H1 (cell line): ENCODE results near the gene NCAPD2. TPM values are rescaled to one million over a fixed set of nuclear protein-coding genes. Genes with fewer than 3 reads are reported as not detected.

Experiments
- CTCF ChIA-PET: fragments of 300-600 bp; sonication (Branson Sonifier 250); formaldehyde crosslinking; loops from one replicate; lab custom pipeline; 2021; ENCODE audit not compliant: partially characterized antibody; lab: Charles Lee
- POLR2A ChIA-PET: fragments of 300-600 bp; sonication (Branson Sonifier 250); formaldehyde crosslinking; loops from one replicate; lab custom pipeline; 2021; ENCODE audit warnings: inconsistent platforms; ENCODE audit not compliant: partially characterized antibody; lab: Charles Lee
- DNase-seq, 2 experiments: peaks; one replicate each; pipeline versions ENCODE4 v3.0.0 to v3.0.0-alpha.2; 2010 to 2022; ENCODE audit warnings: low spot score in 2 of 2, low read depth in 1 of 2, mixed read lengths in 1 of 2
- FAIRE-seq: peaks from 2 replicates; lab custom pipeline; 2011; peaks lifted over from hg19 to GRCh38; lab: Jason Lieb, UNC
- H2AFZ ChIP-seq: 2 replicates; pipeline ENCODE4 v1.8.1; 2012; ENCODE audit warnings: low read length, inconsistent platforms
- H2AK5ac ChIP-seq: 2 replicates; pipeline ENCODE4 v1.6.1; 2013; ENCODE audit warnings: low read depth, low read length
- H2BK120ac ChIP-seq: replicated peaks from 2 replicates; pipeline ENCODE3; 2013; ENCODE audit warnings: low read depth, low read length, inconsistent platforms
- H2BK12ac ChIP-seq: 2 replicates; pipeline ENCODE4 v1.6.1; 2013; ENCODE audit warnings: low read depth, low read length
- H2BK15ac ChIP-seq: 2 replicates; pipeline ENCODE4 v1.6.1; 2013; ENCODE audit warnings: low read length
- H2BK20ac ChIP-seq: 2 replicates; pipeline ENCODE4 v1.6.1; 2013; ENCODE audit warnings: low read length
- H2BK5ac ChIP-seq: 2 replicates; pipeline ENCODE4 v1.6.1; 2013; ENCODE audit warnings: low read depth, low read length
- H3K14ac ChIP-seq: 2 replicates; pipeline ENCODE4 v1.6.1; 2013; ENCODE audit warnings: inconsistent platforms; ENCODE audit not compliant: insufficient read length
- H3K18ac ChIP-seq: 2 replicates; pipeline ENCODE4 v1.6.1; 2013; ENCODE audit warnings: low read length; ENCODE audit errors: extremely low read depth
- H3K23ac ChIP-seq: 2 replicates; pipeline ENCODE4 v1.6.1; 2013; ENCODE audit warnings: inconsistent platforms; ENCODE audit not compliant: insufficient read length
- H3K23me2 ChIP-seq: 2 replicates; pipeline ENCODE4 v1.6.1; 2013; ENCODE audit warnings: low read depth, low read length
- H3K27ac ChIP-seq: 2 replicates; pipeline ENCODE4 v1.6.1; 2011; ENCODE audit warnings: low read depth, low read length, inconsistent platforms
- H3K27me3 ChIP-seq, 4 experiments: replicated peaks in 1 of 4; 1 replicate in 1 of 4; 2 replicates in 3 of 4; pipeline versions ENCODE4 v1.6.1 to v1.8.1; 2011 to 2013; ENCODE audit warnings: low read length in 3 of 4, mild to moderate bottlenecking in 3 of 4, inconsistent platforms in 2 of 4, mixed read lengths in 2 of 4, moderate library complexity in 1 of 4; ENCODE audit not compliant: control insufficient read depth in 3 of 4, insufficient read depth in 3 of 4; ENCODE audit errors: extremely low read depth in 1 of 4
- H3K36me3 ChIP-seq, 4 experiments: 2 replicates each; pipeline versions ENCODE4 v1.6.1 to v1.8.1; 2011 to 2013; ENCODE audit warnings: mild to moderate bottlenecking in 4 of 4, low read length in 3 of 4, moderate library complexity in 2 of 4, control low read depth in 1 of 4, inconsistent platforms in 1 of 4; ENCODE audit not compliant: insufficient read depth in 4 of 4, control insufficient read depth in 2 of 4
- H3K4ac ChIP-seq: replicated peaks from 2 replicates; pipeline ENCODE3; 2013; ENCODE audit warnings: low read length, low read depth, mixed read lengths, inconsistent platforms; ENCODE audit not compliant: insufficient read length
- H3K4me1 ChIP-seq, 4 experiments: replicated peaks in 1 of 4; 1 replicate in 1 of 4; 2 replicates in 3 of 4; pipeline versions ENCODE4 v1.6.1 to v1.8.1; 2011 to 2013; ENCODE audit warnings: low read length in 3 of 4, inconsistent platforms in 2 of 4, mixed read lengths in 1 of 4; ENCODE audit not compliant: insufficient read depth in 4 of 4, control insufficient read depth in 3 of 4
- H3K4me2 ChIP-seq, 2 experiments: 2 replicates each; pipeline versions ENCODE4 v1.6.1 to v1.8.1; 2011 to 2013; ENCODE audit warnings: low read depth in 2 of 2, low read length in 2 of 2, control low read depth in 1 of 2, inconsistent platforms in 1 of 2, mild to moderate bottlenecking in 1 of 2; ENCODE audit not compliant: insufficient read depth in 1 of 2
- H3K4me3 ChIP-seq, 4 experiments: fragments of 200-600, 300-600 bp in 1 of 4; sonication (generic), shearing (Covaris generic), sonication (Bioruptor Twin) in 1 of 4; 2 replicates each; pipeline versions ENCODE4 v1.5.1 to v1.8.1; 2011 to 2016; ENCODE audit warnings: low read length in 4 of 4, low read depth in 3 of 4, control low read depth in 2 of 4, inconsistent platforms in 2 of 4, mild to moderate bottlenecking in 2 of 4, mixed read lengths in 1 of 4, moderate library complexity in 1 of 4; ENCODE audit not compliant: insufficient read depth in 2 of 4; ENCODE audit errors: extremely low read depth in 1 of 4
- H3K56ac ChIP-seq: replicated peaks from 2 replicates; pipeline ENCODE3; 2013; ENCODE audit warnings: low read depth, mild to moderate bottlenecking, mixed read lengths, low read length, inconsistent platforms; ENCODE audit not compliant: insufficient read length
- H3K79me1 ChIP-seq: 2 replicates; pipeline ENCODE4 v1.6.1; 2013; ENCODE audit warnings: low read depth, low read length, control low read depth
- H3K79me2 ChIP-seq, 2 experiments: 2 replicates each; pipeline versions ENCODE4 v1.6.1 to v1.8.1; 2012 to 2013; ENCODE audit warnings: low read length in 2 of 2, mild to moderate bottlenecking in 2 of 2, inconsistent platforms in 1 of 2; ENCODE audit not compliant: insufficient read depth in 2 of 2, control insufficient read depth in 1 of 2
- H3K9ac ChIP-seq, 4 experiments: replicated peaks in 1 of 4; 1 replicate in 1 of 4; 2 replicates in 3 of 4; pipeline versions ENCODE4 v1.6.1 to v1.8.1; 2011 to 2013; ENCODE audit warnings: low read depth in 3 of 4, low read length in 3 of 4, control low read depth in 2 of 4, mild to moderate bottlenecking in 2 of 4, moderate library complexity in 2 of 4, inconsistent platforms in 1 of 4; ENCODE audit errors: extremely low read depth in 1 of 4
- H3K9me3 ChIP-seq, 2 experiments: 2 replicates each; pipeline versions ENCODE4 v1.6.1 to v1.8.1; 2012 to 2013; ENCODE audit warnings: mild to moderate bottlenecking in 2 of 2, moderate library complexity in 2 of 2, control low read depth in 1 of 2, inconsistent platforms in 1 of 2, low read depth in 1 of 2, low read length in 1 of 2, mixed read lengths in 1 of 2; ENCODE audit not compliant: insufficient read depth in 2 of 2
- H4K20me1 ChIP-seq, 2 experiments: replicated peaks in 1 of 2; 2 replicates each; pipeline versions ENCODE3 to v1.8.1; 2011 to 2013; ENCODE audit warnings: inconsistent platforms in 2 of 2, low read length in 2 of 2, mild to moderate bottlenecking in 1 of 2; ENCODE audit not compliant: insufficient read depth in 2 of 2, control insufficient read depth in 1 of 2
- H4K5ac ChIP-seq: 2 replicates; pipeline ENCODE4 v1.6.1; 2013; ENCODE audit warnings: low read length, low read depth, mixed read lengths, inconsistent platforms; ENCODE audit not compliant: insufficient read length
- H4K8ac ChIP-seq: 2 replicates; pipeline ENCODE4 v1.8.0; 2013; ENCODE audit warnings: mild to moderate bottlenecking, moderate library complexity, low read length, inconsistent platforms; ENCODE audit not compliant: insufficient read depth; ENCODE audit errors: extremely low read depth
- H4K91ac ChIP-seq: replicated peaks from 2 replicates; pipeline ENCODE3; 2013; ENCODE audit warnings: low read length, mixed read lengths, inconsistent platforms; ENCODE audit not compliant: insufficient read length
- CHD1 ChIP-seq: IDR thresholded peaks from 2 replicates; pipeline ENCODE4 v1.6.1; 2012; ENCODE audit warnings: low read depth, low read length, improper control_type of control experiment
- HDAC2 ChIP-seq, 2 experiments: fragments of 300-600 bp in 1 of 2; sonication (generic) in 1 of 2; IDR thresholded peaks; 2 replicates each; pipeline ENCODE4 v1.6.1; 2011 to 2012; ENCODE audit warnings: low read depth in 2 of 2, low read length in 2 of 2, mild to moderate bottlenecking in 2 of 2, moderate library complexity in 2 of 2, borderline replicate concordance in 1 of 2, inconsistent platforms in 1 of 2
- RAD21 ChIP-seq, 2 experiments: IDR thresholded peaks in 1 of 2; conservative IDR thresholded peaks in 1 of 2; 2 replicates each; pipeline ENCODE4 v1.6.1; 2011; ENCODE audit warnings: low read depth in 2 of 2, low read length in 2 of 2, improper control_type of control experiment in 1 of 2, inconsistent platforms in 1 of 2, mild to moderate bottlenecking in 1 of 2, moderate library complexity in 1 of 2
- SIRT6 ChIP-seq: IDR thresholded peaks from one replicate; pipeline ENCODE4 v1.7.1; 2012; ENCODE audit warnings: low read length, inconsistent platforms
- SIX5 ChIP-seq: IDR thresholded peaks from 2 replicates; pipeline ENCODE4 v1.6.1; 2011; ENCODE audit warnings: mild to moderate bottlenecking, low read depth, low read length
- TAF1 ChIP-seq: IDR thresholded peaks from 2 replicates; pipeline ENCODE4 v1.6.1; 2011; ENCODE audit warnings: mild to moderate bottlenecking, low read depth, low read length
- TEAD4 ChIP-seq: IDR thresholded peaks from 2 replicates; pipeline ENCODE4 v1.6.1; 2012; ENCODE audit warnings: low read depth, low read length, inconsistent platforms, mixed read lengths
- WGBS, 2 experiments: shearing (Covaris generic) in 1 of 2; methylation state at CpG; one replicate each; pipeline versions ENCODE4 v1.1.6 to v1.1.7; 2013 to 2015; ENCODE audit warnings: low lambda C conversion rate in 2 of 2, mixed read lengths in 2 of 2, inconsistent platforms in 1 of 2, low coverage in 1 of 2, missing lambda C conversion rate in 1 of 2; ENCODE audit not compliant: insufficient replicate concordance in 2 of 2, insufficient coverage in 1 of 2, insufficient read length in 1 of 2; ENCODE audit errors: extremely low coverage in 1 of 2, missing lambda C conversion rate in 1 of 2; 5-methylcytosine and 5-hydroxymethylcytosine counted together
- polyA plus RNA-seq, 7 experiments: library from polyadenylated mRNA; depleted of rRNA in 3 of 7; stranded (reverse) in 5 of 7; unstranded in 2 of 7; fragments of >200 nt in 5 of 7; fragments of 200-250 nt in 2 of 7; gene quantifications; 1 replicate in 5 of 7; 2 replicates in 1 of 7; 4 replicates in 1 of 7; pipeline versions ENCODE4 v1.2.1 to v1.2.3, GENCODE V29; 2011 to 2013; ENCODE audit warnings: missing spikeins in 2 of 7, mixed read lengths in 2 of 7
- total RNA-seq: library from RNA; stranded (reverse); fragmentation: NEBNext Ultra II Directional; extraction: Animal tissue kit (Norgen Biotek cat#: 25700); gene quantifications from 2 replicates; pipeline ENCODE4 v1.2.1, GENCODE V29; 2021

The NCAPD2 gene
- total and polyA plus RNA-seq, 2 of the 8 experiments (the other 6 are each of a cell fraction or from before 2014, with no cell fraction given) = 55.8 to 132 TPM

DNA sequence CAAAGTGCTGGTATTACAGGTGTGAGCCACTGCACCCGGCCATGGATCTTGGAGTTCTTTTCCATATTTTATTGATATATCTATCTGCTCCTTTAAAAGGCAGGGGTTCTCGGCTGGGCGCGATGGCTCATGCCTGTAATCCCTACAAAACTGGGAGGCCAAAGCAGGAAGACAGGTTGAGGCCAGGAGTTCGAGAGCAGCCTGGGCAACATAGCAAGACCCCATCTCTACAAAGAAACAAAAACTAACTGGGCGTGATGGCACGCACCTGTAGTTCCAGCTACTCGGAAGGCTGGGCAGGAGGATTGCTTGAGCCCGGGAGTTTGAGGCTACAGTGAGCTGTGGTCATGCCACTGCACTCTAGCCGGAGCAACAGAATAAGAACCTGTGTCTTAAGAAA is 28.3 kb downstream of the NCAPD2 start:
- peaks cover 55 to 94% (median 83%) of the 10 kb centered on the region in 4 experiments for H3K36me3 ChIP-seq
- peaks cover 1% of the 10 kb centered on the region; the same call in 1 of the 2 replicates for H3K23me2 ChIP-seq
- no peak overlapping the region for H3K27ac ChIP-seq
- ChIA-PET CTCF (interaction anchor here (1.2 kb wide), 1 partner anchor 48 kb away, joined by 4 read pairs; no protein-coding TSS in a partner anchor), POLR2A (interaction anchor here (0.6 to 14.8 kb wide), 4 partner anchors 12 to 74 kb away, joined by 3 to 188 read pairs (median 5); partner anchors contain the start of gene GAPDH)
- H3K14ac ChIP-seq = no peak overlapping the region
- no peaks in the 10 kb centered on the region for H3K79me2 ChIP-seq
- no peak overlapping the region for H4K8ac ChIP-seq
- no peak overlapping the region for H2BK20ac ChIP-seq
- FAIRE-seq = no peak
- H4K91ac ChIP-seq = no peak overlapping the region
- H2BK12ac ChIP-seq = no peak overlapping the region
- H3K18ac ChIP-seq = no peak overlapping the region
- H2BK120ac ChIP-seq = no peak overlapping the region
- H3K4me1 ChIP-seq = no peaks in the 10 kb centered on the region
- DNase-seq = no peak
- no peak overlapping the region for H2BK15ac ChIP-seq
- H3K9me3 ChIP-seq = no peaks in the 10 kb centered on the region
- no peak overlapping the region for H3K9ac ChIP-seq
- no peak overlapping the region for H3K56ac ChIP-seq
- H4K5ac ChIP-seq = no peak overlapping the region
- H3K27me3 ChIP-seq = no peaks in the 10 kb centered on the region
- H3K4me2 ChIP-seq = no peak overlapping the region
- no peak overlapping the region for H2AK5ac ChIP-seq
- H3K79me1 ChIP-seq = no peaks in the 10 kb centered on the region
- no peak overlapping the region for H3K23ac ChIP-seq
- peaks cover 3 to 6% of the 10 kb centered on the region in 2 experiments for H4K20me1 ChIP-seq
- no peak overlapping the region for H2AFZ ChIP-seq
- no peak overlapping the region for H3K4me3 ChIP-seq
- H2BK5ac ChIP-seq = no peak overlapping the region
- H3K4ac ChIP-seq = no peak overlapping the region
- 87% methylated on average over 10 of the region's 10 CpGs; no CpG with 5 or more reads in 1 of the 2 experiments for WGBS, 2 experiments
- TF ChIP-seq TEAD4 (no peak), SIX5 (no peak), TAF1 (no peak), SIRT6 (no peak), RAD21 (IDR thresholded peaks at IDR 0.05 in 1 of 2, conservative IDR thresholded peaks at IDR 0.05 in 1 of 2; ENCODE audit: low read depth in 2 of 2, low read length in 2 of 2) (no peak), HDAC2 (IDR thresholded peaks at IDR 0.05; ENCODE audit: borderline replicate concordance in 1 of 2, low read depth in 2 of 2, low read length in 2 of 2) (no peak), CHD1 (no peak)
